ENCODE measurements around the gene MBNL1. TPM values are rescaled to one million over a fixed set of nuclear protein-coding genes. Genes with fewer than 3 reads are reported as not detected.

The MBNL1 gene
- polyA plus RNA-seq, 3 donors = 17.5 to 80.9 (median 65.6) TPM

DNA sequence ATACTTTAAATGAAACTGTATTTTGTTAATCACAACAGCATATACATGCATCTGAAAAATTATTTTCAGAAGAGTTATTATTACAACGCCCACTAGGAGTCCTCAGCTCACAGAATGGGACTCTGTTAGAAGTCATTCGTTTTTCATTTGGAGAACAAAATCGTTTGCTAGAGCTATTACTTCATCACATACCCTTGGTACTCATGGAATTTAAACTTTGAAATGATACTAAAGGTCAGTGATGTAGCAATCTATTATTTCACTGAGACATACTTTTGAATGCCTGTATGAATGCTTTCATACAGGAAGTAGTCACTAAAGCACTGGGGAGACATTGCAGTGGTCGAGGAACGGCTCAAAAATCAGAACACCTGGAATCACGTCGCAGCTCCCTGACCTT is 198.1 kb downstream of the MBNL1 start:
- 59 to 69% (median 63%) methylated on average over 7 of the region's 7 CpGs for WGBS, 3 donors
- no peak overlapping the region for H3K27ac ChIP-seq (ENCODE audit: low read depth, low read length)

DNA sequence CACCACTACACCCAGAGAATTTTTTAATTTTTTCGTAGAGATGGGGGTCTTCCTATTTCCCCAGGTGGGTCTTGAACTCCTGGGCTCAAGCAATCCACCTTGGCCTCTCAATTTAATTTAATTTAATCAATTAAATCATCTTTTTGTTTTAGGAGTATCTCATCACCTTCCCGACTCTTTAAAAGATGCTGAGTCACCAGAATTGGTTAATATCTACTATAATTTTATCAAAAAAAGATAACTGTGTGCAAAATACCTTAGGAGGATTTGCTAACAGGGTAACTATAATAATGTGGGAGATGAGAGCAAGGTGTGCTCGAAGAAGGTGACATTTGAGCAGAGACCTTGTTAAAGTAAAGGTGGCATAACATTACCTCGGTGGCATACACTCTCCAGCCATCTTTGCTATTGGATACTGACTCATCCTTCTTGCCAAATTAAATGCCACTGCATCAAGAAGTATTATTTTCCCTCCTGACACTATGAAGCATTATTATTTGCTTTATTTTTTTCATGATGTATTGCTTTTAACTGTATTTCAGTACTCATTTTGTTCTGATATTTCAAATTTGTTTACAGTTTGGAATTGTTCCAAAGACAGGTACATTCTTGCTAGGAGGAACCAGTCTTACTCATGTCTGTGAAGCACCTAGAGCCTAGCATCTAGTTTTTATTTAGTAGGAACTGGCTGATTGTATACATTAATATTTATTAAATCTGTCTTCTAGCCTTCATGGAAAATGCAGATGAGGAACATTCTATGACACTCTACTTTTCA is 200.7 kb downstream of the MBNL1 start:
- no peak overlapping the region for H3K27ac ChIP-seq (ENCODE audit: low read depth, low read length)
- WGBS, 3 donors = 83 to 91% (median 84%) methylated on average over 4 of the region's 4 CpGs

GRCh38 chr3:152470095-152470494 is 201.4 kb downstream of the MBNL1 start:
- 87 to 94% (median 90%) methylated on average over 4 of the region's 4 CpGs for WGBS, 3 donors
- no peak overlapping the region for H3K27ac ChIP-seq (ENCODE audit: low read depth, low read length)

GRCh38 chr3:152470893-152471292 is 202.2 kb downstream of the MBNL1 start:
- no peak overlapping the region for H3K27ac ChIP-seq (ENCODE audit: low read depth, low read length)
- WGBS, 3 donors = 50 to 90% (median 89%) methylated on average over 1 of the region's 1 CpG

DNA sequence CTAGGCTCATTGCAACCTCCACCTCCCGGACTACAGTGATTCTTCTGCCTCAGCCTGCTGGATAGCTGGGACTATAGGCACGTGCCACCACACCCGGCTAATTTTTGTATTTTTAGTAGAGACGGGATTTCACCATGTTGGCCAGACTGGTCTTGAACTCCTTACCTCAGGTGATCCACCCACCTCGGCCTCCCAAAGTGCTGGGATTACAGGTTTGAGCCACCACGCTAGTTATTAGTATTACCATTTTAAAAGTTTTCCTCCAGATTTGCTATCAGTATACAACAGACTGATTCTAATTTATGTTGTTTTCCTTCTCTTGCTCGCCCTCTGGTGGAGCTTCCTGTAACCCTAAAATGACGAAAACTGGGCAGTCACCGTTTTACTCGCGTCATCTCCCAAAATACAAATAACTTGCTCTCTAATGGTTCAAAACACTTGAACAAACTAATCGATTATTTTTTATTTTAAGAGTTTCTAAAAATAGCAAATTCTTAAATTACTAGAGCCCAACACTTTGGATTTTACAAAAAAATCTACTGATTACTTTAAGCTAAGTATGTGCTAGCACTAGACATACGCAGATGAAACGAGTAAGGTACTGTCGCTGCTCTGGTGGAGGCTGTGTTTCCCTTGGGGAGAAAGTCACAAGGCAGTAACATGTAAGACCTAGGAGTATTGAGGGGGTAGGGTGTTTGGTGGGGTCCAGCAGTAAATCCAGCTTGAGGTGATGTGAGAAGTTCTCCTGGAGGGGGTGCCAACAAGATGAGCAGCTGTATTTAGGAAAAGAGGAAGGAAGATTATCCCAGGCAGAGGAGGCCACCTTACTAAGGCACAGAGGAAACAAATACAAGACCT is 203.3 kb downstream of the MBNL1 start:
- WGBS, 3 donors = 22 to 32% (median 25%) methylated on average over 15 of the region's 15 CpGs
- H3K27ac ChIP-seq (ENCODE audit: low read depth, low read length) = no peak overlapping the region

- WGBS, 3 donors = 91 to 97% (median 96%) methylated on average over 3 of the region's 3 CpGs
- H3K27ac ChIP-seq (ENCODE audit: low read depth, low read length) = no peak overlapping the region
These were observed 203.9 kb downstream of the MBNL1 start for GRCh38 chr3:152472672-152472954.

GRCh38 chr3:152474585-152474984 is 205.9 kb downstream of the MBNL1 start:
- 75 to 94% (median 79%) methylated on average over 2 of the region's 2 CpGs for WGBS, 3 donors
- H3K27ac ChIP-seq (ENCODE audit: low read depth, low read length) = no peak overlapping the region

DNA sequence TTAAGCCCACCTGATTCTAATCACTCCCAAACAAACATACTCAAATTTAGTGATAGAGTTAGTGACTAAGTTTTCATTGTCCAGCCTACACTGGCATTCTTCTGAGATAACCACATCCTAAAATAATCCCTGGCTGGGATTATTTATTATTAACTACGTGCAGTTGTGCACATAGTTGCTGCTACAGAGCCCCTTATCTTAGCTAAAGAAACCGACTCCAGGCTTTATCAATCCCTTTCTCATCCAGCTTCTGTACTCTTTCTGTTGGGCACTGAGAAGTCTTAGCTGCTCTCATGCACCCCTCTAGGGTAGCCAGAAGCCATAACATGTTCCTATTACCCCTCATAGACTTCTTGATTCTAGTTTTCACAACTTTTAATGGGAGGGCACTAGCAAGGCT is 208.7 kb downstream of the MBNL1 start:
- H3K27ac ChIP-seq (ENCODE audit: low read depth, low read length) = no peak overlapping the region
- 35 to 81% (median 76%) methylated on average over 2 of the region's 2 CpGs for WGBS, 3 donors

DNA sequence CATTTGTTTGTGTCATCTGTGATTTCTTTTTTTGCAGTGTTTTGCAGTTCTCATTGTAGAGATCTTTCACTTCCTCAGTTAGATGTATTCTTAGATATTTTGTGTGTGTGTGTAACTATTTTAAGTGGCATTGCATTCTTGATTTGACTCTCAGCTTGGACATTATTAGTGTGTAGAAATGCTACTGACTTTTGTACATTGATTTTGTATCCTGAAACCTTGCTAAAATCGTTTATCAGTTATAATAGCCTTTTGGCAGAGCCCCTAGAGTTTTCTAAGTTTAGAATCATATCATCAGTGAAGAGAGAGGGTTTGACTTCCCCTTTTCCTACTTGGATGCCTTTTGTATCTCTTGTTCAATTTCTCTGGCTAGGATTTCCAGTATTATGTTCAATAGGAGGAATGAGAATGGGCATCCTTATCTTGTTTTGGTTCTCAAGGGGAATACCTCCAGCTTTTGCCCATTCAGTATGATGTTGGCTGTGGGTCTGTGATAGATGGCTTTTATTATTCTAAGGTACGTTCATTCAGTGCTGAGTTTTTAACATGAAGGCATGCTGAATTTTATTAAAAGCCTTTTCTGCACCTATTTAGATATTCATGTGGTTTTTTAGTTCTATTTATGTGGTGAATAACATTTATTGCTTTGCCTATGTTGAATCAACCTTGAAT is 211.7 kb downstream of the MBNL1 start:
- WGBS, 3 donors = 48 to 57% (median 54%) methylated on average over 2 of the region's 2 CpGs
- no peak overlapping the region for H3K27ac ChIP-seq (ENCODE audit: low read depth, low read length)

DNA sequence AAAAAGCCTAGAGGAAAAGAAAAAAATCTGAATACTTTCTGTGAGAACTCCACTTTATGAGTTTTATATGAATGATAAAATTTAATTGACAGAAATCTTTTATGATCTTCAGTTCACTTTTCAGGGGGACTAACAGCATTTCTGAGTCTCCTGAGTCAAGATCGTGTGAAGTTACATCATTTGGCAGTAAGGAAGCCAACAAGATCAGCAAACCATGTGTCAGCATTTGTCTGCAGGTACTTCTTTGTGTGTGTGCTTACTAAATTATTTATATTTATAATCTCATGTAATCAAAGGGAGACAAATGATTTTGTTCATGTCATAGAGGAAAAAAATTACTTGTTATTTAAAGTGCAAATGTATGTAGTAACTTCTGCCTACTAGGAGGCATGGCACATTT is 217.6 kb downstream of the MBNL1 start:
- WGBS, 3 donors = 64 to 86% (median 67%) methylated on average over 1 of the region's 1 CpG
- no peak overlapping the region for H3K27ac ChIP-seq (ENCODE audit: low read depth, low read length)

DNA sequence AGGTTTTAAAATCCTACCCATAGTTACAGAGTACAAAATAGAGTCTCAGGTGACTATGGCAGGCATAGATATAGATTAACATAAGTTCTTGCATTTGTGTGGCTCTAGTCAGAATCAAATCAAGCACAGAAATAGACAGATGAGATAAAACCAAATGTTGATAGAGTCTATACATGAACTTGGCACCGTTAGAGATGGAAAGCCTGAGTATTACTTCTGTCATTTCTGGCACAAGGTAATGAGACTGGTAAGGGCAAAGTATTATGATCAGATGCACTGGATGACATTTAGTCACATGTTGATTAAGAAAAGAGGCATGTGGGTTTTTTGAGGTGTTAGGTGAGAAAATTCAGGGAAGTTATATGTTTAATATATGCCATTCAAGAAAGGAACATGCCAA is 219.7 kb downstream of the MBNL1 start:
- 60 to 92% (median 86%) methylated on average over 1 of the region's 1 CpG for WGBS, 3 donors
- H3K27ac ChIP-seq (ENCODE audit: low read depth, low read length) = no peak overlapping the region

- H3K27ac ChIP-seq (ENCODE audit: low read depth, low read length) = no peak overlapping the region
- 87 to 91% (median 89%) methylated on average over 2 of the region's 2 CpGs for WGBS, 3 donors
These were observed 223.2 kb downstream of the MBNL1 start for GRCh38 chr3:152491922-152492321.

DNA sequence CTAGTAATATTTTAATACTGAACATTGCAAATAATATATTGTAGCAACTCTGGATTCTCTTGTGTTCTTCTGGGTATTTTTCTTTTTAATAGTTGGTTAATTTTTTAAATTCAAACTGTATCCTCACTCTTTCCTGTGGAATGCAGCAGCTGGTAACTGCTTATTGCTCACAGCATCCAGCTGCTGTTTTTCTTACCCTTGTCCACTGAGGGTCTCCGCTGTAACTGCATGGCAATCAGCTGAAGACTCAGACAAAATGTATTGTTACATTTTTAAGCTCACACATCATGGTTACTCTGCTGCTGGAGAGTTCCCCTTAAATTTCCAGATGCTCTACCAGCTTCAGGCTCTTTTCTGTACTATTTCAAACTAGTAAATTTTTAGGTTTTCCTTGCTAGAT is 227.6 kb downstream of the MBNL1 start:
- no peak overlapping the region for H3K27ac ChIP-seq (ENCODE audit: low read depth, low read length)
- WGBS, 3 donors = 71 to 97% (median 94%) methylated on average over 1 of the region's 1 CpG

- 30 to 52% (median 32%) methylated on average over 1 of the region's 1 CpG for WGBS, 3 donors
- no peak overlapping the region for H3K27ac ChIP-seq (ENCODE audit: low read depth, low read length)
These were observed 228.0 kb downstream of the MBNL1 start for GRCh38 chr3:152496716-152497115.

DNA sequence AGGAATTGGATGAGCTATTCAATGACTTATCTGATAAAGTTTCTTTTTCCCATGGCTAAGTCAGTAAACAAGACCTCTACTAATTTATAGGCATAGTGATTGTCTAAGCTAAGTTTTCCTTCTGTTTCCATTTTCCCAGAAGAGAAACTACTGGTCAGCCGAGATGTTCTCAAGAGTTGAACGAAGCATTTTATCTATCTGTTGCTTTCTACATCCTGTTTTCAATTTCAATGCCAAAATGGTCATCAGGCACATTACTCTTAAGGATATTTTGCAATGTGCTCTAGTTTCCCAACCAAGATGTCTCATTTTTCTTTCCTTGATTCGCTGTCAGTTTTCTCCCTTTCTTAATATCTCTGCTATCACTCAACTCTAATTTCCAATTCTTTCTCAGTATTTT is 228.7 kb downstream of the MBNL1 start:
- WGBS, 3 donors = 8 to 59% (median 20%) methylated on average over 3 of the region's 3 CpGs
- no peak overlapping the region for H3K27ac ChIP-seq (ENCODE audit: low read depth, low read length)

DNA sequence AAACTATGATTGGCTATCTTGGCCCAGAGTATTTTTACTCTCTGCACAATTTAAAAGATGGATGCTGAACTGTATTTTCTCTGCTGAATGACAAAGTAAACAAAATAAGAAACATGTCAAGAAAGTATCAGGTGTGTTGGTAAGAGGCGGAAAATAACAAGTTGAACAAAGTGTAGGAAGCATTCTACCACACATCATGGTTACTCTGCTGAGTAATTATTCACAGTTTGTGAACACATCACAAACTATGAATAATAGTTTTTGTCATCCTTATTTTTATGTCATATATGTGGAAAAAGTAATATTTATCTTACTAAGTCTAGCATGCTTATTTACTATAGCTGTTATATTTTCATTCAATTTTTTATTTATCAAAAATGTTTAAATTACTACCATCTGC is 229.2 kb downstream of the MBNL1 start:
- H3K27ac ChIP-seq (ENCODE audit: low read depth, low read length) = no peak overlapping the region
- 93 to 99% (median 94%) methylated on average over 1 of the region's 1 CpG for WGBS, 3 donors

- WGBS, 3 donors = 46 to 58% (median 48%) methylated on average over 4 of the region's 4 CpGs
- H3K27ac ChIP-seq (ENCODE audit: low read depth, low read length) = no peak overlapping the region
These were observed 231.2 kb downstream of the MBNL1 start for GRCh38 chr3:152499791-152500385.

DNA sequence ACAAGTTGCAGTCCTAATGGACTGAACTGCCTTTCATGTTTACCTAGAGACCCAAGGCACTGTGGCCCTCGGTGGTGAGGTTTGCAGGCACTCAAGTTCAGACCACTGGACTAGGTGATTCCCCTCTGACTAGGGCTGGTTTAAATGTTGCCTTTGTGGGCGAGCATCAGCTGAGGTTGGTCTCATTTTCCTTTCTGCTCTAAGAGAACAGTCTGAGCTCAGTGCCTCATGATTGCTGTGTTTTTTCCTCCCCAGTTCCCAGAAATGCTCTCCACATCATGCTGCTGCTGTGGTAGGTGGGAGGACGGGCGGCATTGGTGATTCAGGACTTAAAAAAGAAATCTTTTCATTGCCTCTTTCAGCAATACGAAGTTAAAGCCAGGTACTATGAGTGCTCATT is 237.2 kb downstream of the MBNL1 start:
- no peak overlapping the region for H3K27ac ChIP-seq (ENCODE audit: low read depth, low read length)
- WGBS, 3 donors = 73 to 89% (median 80%) methylated on average over 5 of the region's 5 CpGs

GRCh38 chr3:152508705-152509104 is 240.0 kb downstream of the MBNL1 start:
- WGBS, 3 donors = 73 to 78% (median 74%) methylated on average over 1 of the region's 1 CpG
- H3K27ac ChIP-seq (ENCODE audit: low read depth, low read length) = no peak overlapping the region

Data from adipose tissue (tissue), 3 donors.